Smooth muscle cell (in vitro differentiated cells): ENCODE measurements around the gene PLCB3. TPM values are rescaled to one million over a fixed set of nuclear protein-coding genes. Genes with fewer than 3 reads are reported as not detected.

Experiments used
- DNase-seq: peaks from one replicate; lab custom pipeline; 2025; ENCODE audit not compliant: unreplicated experiment; lab: John Stamatoyannopoulos, UW
- H2AFZ ChIP-seq: fragments of 200-600 bp; sonication (generic); 2 replicates; pipeline ENCODE4 v1.6.0; 2016; ENCODE audit warnings: antibody characterized with exemption, low read depth, mild to moderate bottlenecking
- H3F3A ChIP-seq: fragments of 200-600 bp; sonication (generic); 2 replicates; pipeline ENCODE4 v1.6.0; 2017; ENCODE audit warnings: antibody characterized with exemption, low read depth
- H3K27ac ChIP-seq: fragments of 200-600 bp; sonication (generic); 2 replicates; pipeline ENCODE4 v1.5.1; 2016; ENCODE audit warnings: low read depth, mild to moderate bottlenecking
- H3K27me3 ChIP-seq: fragments of 200-600 bp; sonication (generic); 2 replicates; pipeline ENCODE4 v1.6.1; 2016; ENCODE audit warnings: low read depth, mild to moderate bottlenecking
- H3K36me3 ChIP-seq: fragments of 200-600 bp; sonication (generic); 2 replicates; pipeline ENCODE4 v1.5.1; 2016; ENCODE audit warnings: low read depth
- H3K4me1 ChIP-seq: fragments of 200-600 bp; sonication (generic); 2 replicates; pipeline ENCODE4 v1.5.1; 2016; ENCODE audit warnings: low read depth
- H3K4me2 ChIP-seq: fragments of 200-600 bp; sonication (generic); 2 replicates; pipeline ENCODE4 v1.6.0; 2016; ENCODE audit warnings: mild to moderate bottlenecking
- H3K4me3 ChIP-seq: fragments of 200-600 bp; sonication (generic); 2 replicates; pipeline ENCODE4 v1.5.1; 2016; ENCODE audit warnings: mild to moderate bottlenecking
- H3K79me2 ChIP-seq: fragments of 200-600 bp; sonication (generic); 2 replicates; pipeline ENCODE4 v1.6.0; 2016; ENCODE audit warnings: low read depth, mild to moderate bottlenecking
- H3K9ac ChIP-seq: fragments of 200-600 bp; sonication (generic); 2 replicates; pipeline ENCODE4 v1.6.0; 2016; ENCODE audit warnings: low read depth
- H3K9me3 ChIP-seq: fragments of 200-600 bp; sonication (generic); replicated peaks from 2 replicates; pipeline ENCODE4 v1.5.1; 2016; ENCODE audit warnings: low read depth
- H4K20me1 ChIP-seq: fragments of 200-600 bp; sonication (generic); 2 replicates; pipeline ENCODE4 v1.6.0; 2016; ENCODE audit warnings: low read depth
- CTCF ChIP-seq: fragments of 200-600 bp; sonication (generic); IDR thresholded peaks from 2 replicates; pipeline ENCODE4 v1.5.1; 2017; ENCODE audit warnings: borderline replicate concordance, mild to moderate bottlenecking, antibody characterized with exemption; ENCODE audit not compliant: insufficient read depth, poor library complexity, severe bottlenecking
- WGBS: methylation state at CpG from one replicate; pipeline ENCODE4 v1.1.7; 2016; ENCODE audit warnings: low lambda C conversion rate; 5-methylcytosine and 5-hydroxymethylcytosine counted together
- polyA plus RNA-seq: library from polyadenylated mRNA; unstranded; fragments of >200 nt; fragmentation: Nextera tagmentation; extraction: Ambion mirVana; gene quantifications from 2 replicates; pipeline ENCODE4 v1.2.1, GENCODE V29; 2016
- total RNA-seq: library from RNA; depleted of rRNA; stranded (reverse); fragments of >200 nt; gene quantifications from 2 replicates; pipeline ENCODE4 v1.2.3, GENCODE V29; 2014

Gene PLCB3
- total and polyA plus RNA-seq, 2 experiments from 2014 or later, result 15.0 to 15.6 TPM

DNA sequence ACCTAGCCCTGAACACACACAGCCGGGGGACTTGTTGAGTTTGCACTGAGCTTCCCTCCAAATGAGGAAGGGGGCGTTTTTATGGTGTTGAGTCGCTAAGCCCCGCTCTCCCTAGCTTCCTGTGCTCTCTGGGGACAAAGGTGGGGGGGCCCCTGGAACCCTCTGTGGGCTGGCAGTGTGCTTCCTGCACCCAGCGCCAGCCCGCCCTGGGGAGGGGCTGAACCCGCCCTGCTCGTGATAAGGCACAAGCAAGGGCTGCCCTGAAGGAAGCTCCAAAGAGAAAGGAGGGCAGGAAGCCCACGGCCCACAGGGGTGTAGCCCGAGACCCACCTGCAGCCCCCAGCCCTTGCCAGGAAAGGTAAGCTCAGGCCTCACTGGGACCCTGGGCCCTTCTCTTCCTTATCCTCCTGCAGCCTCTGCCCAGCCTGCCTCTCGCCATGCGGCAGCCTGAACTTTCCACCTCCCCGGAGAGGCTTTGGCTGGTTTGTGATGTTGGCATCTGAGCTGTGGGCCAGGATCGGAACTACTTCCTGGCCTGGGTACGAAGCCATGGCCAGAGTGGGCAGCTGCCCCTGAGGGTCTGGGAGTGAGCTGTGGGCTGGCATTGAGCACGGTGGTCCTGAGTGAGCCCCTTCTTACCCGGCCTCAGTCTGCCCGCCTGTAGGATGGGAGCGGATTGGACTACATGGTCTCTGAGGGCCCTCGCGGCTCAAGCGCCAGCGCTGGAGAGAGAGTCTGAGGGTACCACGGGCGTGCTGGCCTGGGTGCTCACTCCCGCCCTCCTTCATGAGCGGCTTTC is 44.7 kb upstream of the PLCB3 start, which contains the start of gene FERMT3:
Gene FERMT3 (plus strand): TSS at position 265 of the 799 bp plus-strand sequence. CDS start 644 bp downstream, outside the sequence.
- Histone ChIP-seq H3K4me3 (no peak within 1 kb of the TSS), H3K79me2 (no peaks in the 10 kb centered on the region), H3F3A (no peaks in the 10 kb centered on the region), H3K4me2 (peak within 1 kb of the TSS; percentile 21), H2AFZ (no peak within 1 kb of the TSS), H4K20me1 (peaks cover 5% of the 10 kb centered on the region), H3K4me1 (no peaks in the 10 kb centered on the region), H3K9ac (no peak within 1 kb of the TSS), H3K36me3 (peaks cover 7% of the 10 kb centered on the region), H3K9me3 (no peaks in the 10 kb centered on the region), H3K27ac (peak within 1 kb of the TSS; percentile 72), H3K27me3 (no peaks in the 10 kb centered on the region)
- WGBS, result 86% methylated on average over 27 of the region's 27 CpGs
- no peak for TF ChIP-seq CTCF
- no peak for DNase-seq

DNA sequence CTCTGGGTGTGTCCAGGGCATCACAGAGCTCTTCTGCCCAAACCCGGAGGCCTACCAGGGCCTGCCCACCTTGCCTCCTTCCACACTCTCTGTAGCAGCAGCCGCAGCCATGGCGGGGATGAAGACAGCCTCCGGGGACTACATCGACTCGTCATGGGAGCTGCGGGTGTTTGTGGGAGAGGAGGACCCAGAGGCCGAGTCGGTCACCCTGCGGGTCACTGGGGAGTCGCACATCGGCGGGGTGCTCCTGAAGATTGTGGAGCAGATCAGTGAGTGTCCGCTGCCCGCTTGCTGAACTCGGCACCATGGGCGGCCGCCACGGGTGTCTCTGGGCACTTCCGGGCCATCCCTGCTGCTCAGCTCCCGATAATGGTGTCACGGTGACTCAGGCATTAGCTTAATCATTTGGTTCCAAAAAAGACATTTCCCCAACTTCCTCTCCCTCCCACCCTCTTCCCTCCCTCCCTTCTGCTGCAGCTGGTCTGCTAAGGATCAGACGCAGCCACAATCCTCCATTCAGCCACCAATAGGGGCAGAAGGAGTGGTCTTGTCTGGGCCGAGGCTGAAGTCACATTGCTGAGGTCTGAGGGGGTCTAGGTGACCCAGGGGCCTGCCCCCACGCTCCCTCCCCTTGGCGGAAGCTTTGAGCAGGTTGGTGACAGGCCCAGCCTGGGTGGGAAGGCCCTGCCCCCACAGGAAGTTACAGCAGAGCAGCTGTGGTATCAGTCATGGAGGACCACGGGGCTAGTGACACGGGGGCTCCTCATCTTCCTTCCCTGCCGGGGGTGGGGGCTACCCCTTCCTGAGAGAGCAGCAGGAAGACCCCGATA is 43.9 kb upstream of the PLCB3 start:
- Histone ChIP-seq H4K20me1 (peaks cover 4% of the 10 kb centered on the region), H3K4me2 (peak overlapping the region; percentile 21), H3K27me3 (no peaks in the 10 kb centered on the region), H2AFZ (no peak overlapping the region), H3K36me3 (peaks cover 3% of the 10 kb centered on the region), H3K9ac (peak overlapping the region; percentile 49), H3K79me2 (no peaks in the 10 kb centered on the region), H3F3A (no peaks in the 10 kb centered on the region), H3K4me1 (no peaks in the 10 kb centered on the region), H3K9me3 (no peaks in the 10 kb centered on the region), H3K27ac (peak overlapping the region; percentile 72), H3K4me3 (no peak overlapping the region)
- TF ChIP-seq CTCF, result no peak
- WGBS, result 58% methylated on average over 30 of the region's 30 CpGs
- DNase-seq, result no peak

- TF ChIP-seq CTCF, result no peak
- no peaks in the 10 kb centered on the region for H4K20me1 ChIP-seq
- H3K9ac ChIP-seq, result peak overlapping the region; percentile 49
- H3K36me3 ChIP-seq, result peaks cover 3% of the 10 kb centered on the region
- no peak for DNase-seq
- peak overlapping the region; percentile 47 for H3K27ac ChIP-seq
- H3K79me2 ChIP-seq, result no peaks in the 10 kb centered on the region
- H3K4me1 ChIP-seq, result no peaks in the 10 kb centered on the region
- H3K4me2 ChIP-seq, result peak overlapping the region; percentile 15
- H3K9me3 ChIP-seq, result no peaks in the 10 kb centered on the region
- H3K4me3 ChIP-seq, result no peak overlapping the region
- no peaks in the 10 kb centered on the region for H3K27me3 ChIP-seq
- H2AFZ ChIP-seq, result no peak overlapping the region
- WGBS, result 93% methylated on average over 23 of the region's 23 CpGs
- H3F3A ChIP-seq, result no peaks in the 10 kb centered on the region
These were observed 43.1 kb upstream of the PLCB3 start for GRCh38 chr11:64208086-64208795.
